ENCODE measurements around the gene AK8. TPM values are rescaled to one million over a fixed set of nuclear protein-coding genes. Genes with fewer than 3 reads are reported as not detected.

AK8 gene
- total and polyA plus RNA-seq, 2 of the 4 experiments (the other 2 are of a cell fraction), result under 0.01 to 0.09 TPM

GRCh38 chr9:132708239-132708638 lies 169.8 kb downstream of the AK8 start:
- H2BK120ac ChIP-seq (ENCODE audit: low read depth, low read length), result no peak overlapping the region
- no peak overlapping the region for H2BK20ac ChIP-seq (ENCODE audit: low read depth, low read length)
- no peaks in the 10 kb centered on the region for H3K36me3 ChIP-seq (ENCODE audit: control insufficient read depth, insufficient read depth, low read length)
- H3K4ac ChIP-seq (ENCODE audit: low read depth, low read length), result no peak overlapping the region
- ChIA-PET POLR2A (ENCODE audit: unreplicated experiment) (no interaction called here), CTCF (interaction anchor here (0.6 to 1.1 kb wide), 2 partner anchors 14 to 38 kb away, joined by 3 to 4 read pairs; partner anchors contain the start of gene GTF3C4)
- no peak overlapping the region for H2BK15ac ChIP-seq (ENCODE audit: low read depth, low read length)
- H4K20me1 ChIP-seq (ENCODE audit: insufficient read depth, low read length), result no peaks in the 10 kb centered on the region
- no peak overlapping the region for H4K5ac ChIP-seq (ENCODE audit: low read depth, low read length)
- ATAC-seq (ENCODE audit: low read depth) (no peak), DNase-seq (no peak)
- no peak overlapping the region for H2AK9ac ChIP-seq (replicated peaks; ENCODE audit: low read depth, low read length, poor library complexity)
- H4K8ac ChIP-seq (ENCODE audit: low read depth in 2 of 2, low read length in 2 of 2), result no peak overlapping the region
- peaks cover 12% of the 10 kb centered on the region for H3K27me3 ChIP-seq (ENCODE audit: control insufficient read depth, insufficient read depth, low read length)
- BruUV-seq (replicated peaks), result no TSS peak
- H3K23ac ChIP-seq (ENCODE audit: low read depth, low read length), result no peak overlapping the region
- H3K18ac ChIP-seq (ENCODE audit: low read depth, low read length), result no peak overlapping the region
- H4K91ac ChIP-seq (ENCODE audit: insufficient read depth, low read depth, low read length), result no peak overlapping the region
- H2BK5ac ChIP-seq (ENCODE audit: low read depth, low read length, poor library complexity, severe bottlenecking), result no peak overlapping the region
- no peak overlapping the region for H3K27ac ChIP-seq (ENCODE audit: insufficient read depth, low read length)
- no peaks in the 10 kb centered on the region for H3K79me1 ChIP-seq (ENCODE audit: low read depth in 1 of 2, low read length in 2 of 2)
- no peak overlapping the region for H3K4me2 ChIP-seq (ENCODE audit: low read depth, low read length)
- intact Hi-C loops (cut with micrococcal nuclease) (no loop called here), dilution Hi-C loops (cut with HindIII; ENCODE audit: low sequenced_read_pairs, unreplicated experiment) (no loop called here), in situ Hi-C loops (cut with MboI; ENCODE audit: low sequenced_read_pairs) (no loop called here)
- no peak overlapping the region for H2AFZ ChIP-seq (replicated peaks; ENCODE audit: low read length, poor library complexity)
- no CpG with 5 or more reads among the region's 8 CpGs for WGBS, 2 experiments (ENCODE audit: extremely low coverage in 2 of 2, insufficient read length in 1 of 2)
- H3K9me3 ChIP-seq (ENCODE audit: control insufficient read depth, insufficient read depth, low read length), result no peaks in the 10 kb centered on the region
- no peaks in the 10 kb centered on the region for H3K9me1 ChIP-seq (ENCODE audit: insufficient read depth, low read length)
- no peak overlapping the region for H3K56ac ChIP-seq (ENCODE audit: extremely low read depth, insufficient read depth, low read length)
- no peaks in the 10 kb centered on the region for H3K4me1 ChIP-seq (ENCODE audit: control insufficient read depth, insufficient read depth, low read length)
- no peak overlapping the region for H3K14ac ChIP-seq (replicated peaks; ENCODE audit: low read depth, low read length)
- no peak overlapping the region for H2AK5ac ChIP-seq (ENCODE audit: low read depth, low read length)
- TF ChIP-seq ELK1 (IDR thresholded peaks at IDR 0.05; ENCODE audit: borderline replicate concordance, low read depth, low read length) (no peak), MAFK (IDR thresholded peaks at IDR 0.05; ENCODE audit: low read depth, low read length) (no peak), USF2 (IDR thresholded peaks at IDR 0.05; ENCODE audit: low read depth, low read length) (no peak), RFX5 (IDR thresholded peaks at IDR 0.05; ENCODE audit: low read depth, low read length) (no peak), BHLHE40 (IDR thresholded peaks at IDR 0.05; ENCODE audit: low read depth, low read length) (no peak), RAD21 (IDR thresholded peaks at IDR 0.05; ENCODE audit: low read length) (no peak), CHD1 (IDR thresholded peaks at IDR 0.05; ENCODE audit: low read depth, low read length) (no peak), RCOR1 (IDR thresholded peaks at IDR 0.05; ENCODE audit: insufficient replicate concordance, low read length) (no peak), FOS (IDR thresholded peaks at IDR 0.05; ENCODE audit: low read depth, low read length) (no peak), MXI1 (IDR thresholded peaks at IDR 0.05; ENCODE audit: borderline replicate concordance, low read depth, low read length) (no peak), CEBPB (IDR thresholded peaks at IDR 0.05; ENCODE audit: low read depth, low read length) (no peak), SMC3 (IDR thresholded peaks at IDR 0.05; ENCODE audit: low read depth, low read length) (no peak), POLR2A (IDR thresholded peaks at IDR 0.05; ENCODE audit: low read depth, low read length) (no peak), MAZ (IDR thresholded peaks at IDR 0.05; ENCODE audit: borderline replicate concordance, low read depth, low read length) (no peak)
- no peak overlapping the region for H3K4me3 ChIP-seq (ENCODE audit: insufficient read depth, low read depth, low read length)
- no peak overlapping the region for H3K9ac ChIP-seq (ENCODE audit: low read depth, low read length)

Data from IMR-90 (cell line).